HL-60/S4 treated with phorbol 12-myristate 13-acetate at 8.2 ng/mL for 4 days and 3 days (cell line): ENCODE data around the gene TBX4.

Experiments
- in situ Hi-C: fragments of 300-500 bp; cut with MboI; formaldehyde crosslinking; loops from 2 replicates; pipeline ENCODE4 v1.15.0; 2022; ENCODE audit warnings: low sequenced_read_pairs

TBX4 gene

DNA sequence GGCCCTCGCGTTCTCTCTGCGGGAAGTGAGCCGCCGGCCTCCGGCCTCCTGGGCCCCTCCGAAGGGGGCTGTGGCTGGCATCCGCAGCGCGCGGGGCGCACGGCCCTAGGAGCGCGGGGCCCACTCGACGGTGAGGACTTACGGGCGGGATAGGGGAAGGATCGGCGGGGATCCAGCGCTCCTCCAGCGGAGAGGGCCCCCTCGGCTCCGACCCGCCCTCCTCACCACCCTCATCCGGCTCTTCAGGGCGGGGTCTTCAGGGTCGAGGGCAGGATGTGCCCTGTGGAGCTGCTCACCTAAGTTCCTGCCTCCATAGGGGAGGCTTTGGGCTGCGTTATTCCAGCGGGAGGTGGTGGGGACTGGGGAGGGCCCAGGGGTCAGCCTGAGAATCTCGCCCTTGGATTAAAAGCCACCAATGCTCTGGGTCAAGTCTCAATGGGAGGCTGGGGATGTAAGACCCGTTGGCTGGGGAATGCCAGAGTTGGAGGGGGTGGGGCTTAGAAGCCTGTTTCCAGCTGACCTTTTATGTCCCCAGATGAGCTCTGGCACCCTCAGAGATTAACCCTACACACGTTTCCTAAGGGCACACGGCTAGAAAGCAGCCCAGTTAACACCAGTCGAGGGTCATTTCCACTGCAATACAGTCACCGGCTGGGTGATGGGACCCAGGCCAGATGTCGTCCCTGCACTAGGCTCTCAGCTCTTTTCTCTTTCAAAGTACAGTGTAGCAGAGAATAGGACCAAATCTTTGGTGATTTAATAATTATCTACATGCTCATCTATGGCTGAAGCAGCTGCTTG is 39.2 kb upstream of the TBX4 start:
- in situ Hi-C loops, result no loop called here

DNA sequence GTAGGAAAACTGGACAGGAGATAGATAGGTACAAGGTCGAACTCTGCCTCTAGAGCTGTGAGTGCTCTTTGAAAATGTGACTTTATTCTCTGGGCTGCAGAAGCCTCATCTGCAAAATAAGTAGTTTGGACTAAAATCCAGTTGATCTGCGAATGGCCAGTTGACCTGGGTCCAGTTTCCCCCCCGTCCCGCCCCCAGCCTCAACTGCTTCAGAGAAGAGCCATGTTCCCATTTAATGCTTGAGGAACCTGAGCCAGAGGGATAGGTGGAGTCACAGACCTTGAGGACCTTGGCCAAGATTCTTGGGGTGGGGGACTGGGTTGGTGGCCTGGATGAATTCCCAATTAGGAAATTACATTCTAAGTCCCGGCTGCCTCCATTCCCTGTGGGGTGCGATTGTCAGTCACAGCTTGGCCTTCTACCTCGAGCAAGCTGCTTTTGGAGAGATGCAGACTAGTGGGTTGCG is 38.5 kb upstream of the TBX4 start:
- in situ Hi-C loops, result no loop called here

DNA sequence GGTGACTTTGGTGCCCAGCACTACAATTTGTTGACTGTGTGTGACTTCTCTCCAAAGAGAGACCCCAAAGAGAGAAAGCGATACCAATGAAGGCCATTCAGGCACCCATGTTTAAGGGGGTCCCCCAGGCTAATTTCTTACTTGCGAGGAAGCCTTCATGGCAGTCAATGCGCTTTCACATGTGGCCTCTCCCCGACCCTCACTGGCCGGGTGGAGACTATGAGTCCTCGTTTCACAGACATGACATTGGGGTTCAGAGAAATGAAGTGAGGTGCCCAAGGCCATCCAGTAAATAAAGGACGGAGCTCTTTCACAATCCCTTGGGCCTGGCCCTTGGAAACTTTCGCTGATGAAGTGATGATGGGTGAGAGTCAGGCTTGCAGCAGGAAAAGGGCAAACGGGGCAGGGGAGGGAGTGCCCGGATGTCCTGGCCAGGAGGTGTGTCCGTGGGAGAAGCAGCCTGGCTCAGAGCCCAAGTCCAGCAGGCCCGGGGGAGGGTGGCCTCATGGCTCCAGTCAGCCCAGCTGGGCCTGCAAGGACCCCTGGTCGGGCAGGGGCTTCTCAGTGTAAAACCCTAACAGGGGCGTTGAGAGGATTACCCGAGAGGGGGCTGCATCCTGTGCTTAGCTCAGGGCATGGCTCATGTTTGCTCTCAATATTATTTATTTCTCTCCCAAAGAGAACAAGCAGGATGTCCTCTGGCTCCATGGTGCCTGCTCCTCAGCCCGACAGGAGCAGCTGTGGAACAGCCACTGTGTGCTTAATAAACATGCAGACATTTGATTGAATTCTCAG is 37.9 kb upstream of the TBX4 start:
- in situ Hi-C loops, result no loop called here

DNA sequence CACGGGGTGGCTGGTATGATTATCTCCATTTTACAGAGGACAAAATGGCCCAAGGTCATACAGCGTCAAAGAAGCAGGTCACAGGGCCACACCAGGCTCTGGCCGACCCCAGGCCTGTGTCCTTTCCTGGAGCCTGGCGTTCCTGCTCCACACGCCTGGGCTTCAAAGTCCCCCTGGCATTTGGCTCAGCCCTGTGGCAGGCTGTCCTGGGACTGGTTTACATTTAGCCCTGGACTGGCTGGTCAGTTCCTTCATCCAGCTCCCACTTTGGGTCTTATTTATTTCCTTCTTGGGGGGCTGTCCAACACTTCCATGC is 37.3 kb upstream of the TBX4 start:
- in situ Hi-C loops, result no loop called here

DNA sequence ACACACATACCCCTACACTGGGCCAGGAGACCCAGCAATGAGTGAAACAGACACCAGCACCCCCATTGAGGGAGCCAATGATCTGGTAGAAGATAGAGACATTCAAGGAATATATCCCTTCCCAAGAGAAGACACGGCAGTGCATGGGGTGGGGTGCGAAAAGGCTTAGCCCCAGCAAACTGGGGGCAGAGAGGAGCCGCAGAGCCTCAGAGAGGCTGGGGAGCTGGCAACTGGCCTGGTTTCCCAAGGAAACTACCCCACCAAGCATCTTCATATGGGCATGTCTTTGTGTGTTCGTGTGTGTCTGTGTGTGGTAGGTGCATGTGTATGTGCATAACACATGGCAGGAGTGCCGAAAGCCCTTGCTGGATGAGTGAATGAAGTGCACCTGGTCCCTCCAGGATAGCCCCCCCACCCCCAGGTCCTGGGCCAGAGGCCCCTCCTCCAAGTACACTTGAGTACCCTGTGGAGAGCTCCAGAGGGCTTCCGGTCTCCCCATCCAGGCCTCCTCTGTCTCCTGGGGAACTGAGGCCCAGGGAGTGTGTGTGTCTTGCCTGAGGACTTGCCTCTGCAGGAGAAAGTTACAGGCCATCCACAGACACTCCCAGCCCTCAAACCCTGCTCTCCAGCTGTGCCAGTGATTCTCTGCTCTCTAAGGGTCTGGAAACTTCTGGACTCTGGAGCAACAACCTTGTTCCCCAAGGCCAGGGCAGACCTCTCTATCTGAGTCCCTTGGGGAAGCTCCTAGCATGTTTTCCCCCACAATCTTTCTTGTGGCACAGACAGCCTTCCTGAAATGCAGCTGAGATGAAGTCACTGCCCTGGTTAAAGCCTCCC is 36.6 kb upstream of the TBX4 start:
- in situ Hi-C loops, result no loop called here

DNA sequence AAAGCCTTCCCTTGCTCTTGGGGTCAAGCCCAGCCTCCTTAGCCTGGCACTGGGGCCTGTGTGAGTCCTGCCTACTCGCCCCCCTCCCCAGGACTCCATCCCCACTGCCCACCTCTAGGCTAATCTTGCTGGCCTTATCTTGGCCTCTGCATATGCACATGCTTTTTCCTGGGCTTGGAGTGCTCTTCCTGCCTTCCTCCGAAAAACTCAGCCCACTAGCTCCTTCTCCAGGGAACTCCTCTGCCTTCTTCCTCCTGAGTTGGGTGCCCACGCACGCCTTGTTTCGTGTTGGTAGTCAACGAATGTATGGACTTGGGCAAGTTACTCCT is 36.0 kb upstream of the TBX4 start:
- in situ Hi-C loops, result no loop called here

DNA sequence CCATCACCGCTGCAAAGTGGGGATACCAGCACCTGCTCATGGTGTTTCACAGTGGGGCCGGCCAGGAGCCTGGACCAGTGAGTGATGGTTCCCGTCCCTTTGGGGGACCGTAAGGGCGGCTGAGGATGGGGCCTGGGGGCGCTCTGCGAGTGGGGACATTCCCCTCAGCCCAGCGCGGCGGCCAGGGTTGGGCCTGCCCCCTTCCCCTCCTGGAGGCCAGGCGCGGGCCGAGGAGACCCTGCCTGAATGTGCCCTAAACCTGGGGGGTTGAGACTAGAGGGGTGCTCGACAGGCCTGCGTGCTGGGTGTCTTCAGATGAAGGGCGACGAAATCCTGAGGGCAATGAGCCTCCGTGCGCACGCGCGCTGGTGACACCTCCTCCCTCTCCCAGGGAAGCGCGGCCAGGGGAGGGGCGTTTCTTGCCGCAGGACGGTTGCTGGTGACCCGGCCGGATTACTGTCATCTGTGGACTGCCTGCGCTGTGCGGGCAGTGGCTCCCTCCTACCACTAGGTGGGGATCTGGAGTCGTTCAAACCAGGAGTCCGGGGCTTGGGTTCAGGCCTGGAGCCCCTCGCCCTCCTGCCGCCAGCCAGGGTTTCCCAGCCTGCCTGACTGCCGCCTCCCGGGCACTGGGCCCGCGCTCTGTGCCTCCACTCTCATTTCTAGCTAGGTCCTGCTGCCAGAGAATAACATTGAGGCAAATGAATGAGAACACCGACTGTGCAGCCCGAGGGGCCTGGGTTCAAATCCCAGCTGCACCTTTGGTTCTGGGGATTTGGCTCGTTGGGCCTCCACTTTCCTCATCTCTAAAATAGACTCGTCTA is 35.5 kb upstream of the TBX4 start:
- in situ Hi-C loops, result no loop called here

DNA sequence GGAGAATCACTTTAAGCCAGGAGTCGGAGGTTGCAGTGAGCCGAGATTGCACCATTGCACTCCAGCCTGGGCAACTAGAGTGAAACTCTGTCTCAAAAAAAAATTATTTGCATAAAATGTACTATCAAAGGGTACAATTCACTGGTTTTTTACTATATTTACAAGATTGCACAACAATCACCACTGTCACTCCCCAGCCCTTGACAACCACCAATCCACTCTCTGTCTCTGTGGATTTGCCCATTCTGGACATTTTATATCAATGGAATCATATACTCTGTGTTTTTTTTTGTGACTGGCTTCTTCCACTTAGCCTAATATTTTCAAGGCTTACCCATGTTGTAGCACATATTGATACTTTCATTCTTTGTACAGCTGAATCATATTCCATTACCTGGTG is 33.8 kb upstream of the TBX4 start:
- in situ Hi-C loops, result no loop called here

DNA sequence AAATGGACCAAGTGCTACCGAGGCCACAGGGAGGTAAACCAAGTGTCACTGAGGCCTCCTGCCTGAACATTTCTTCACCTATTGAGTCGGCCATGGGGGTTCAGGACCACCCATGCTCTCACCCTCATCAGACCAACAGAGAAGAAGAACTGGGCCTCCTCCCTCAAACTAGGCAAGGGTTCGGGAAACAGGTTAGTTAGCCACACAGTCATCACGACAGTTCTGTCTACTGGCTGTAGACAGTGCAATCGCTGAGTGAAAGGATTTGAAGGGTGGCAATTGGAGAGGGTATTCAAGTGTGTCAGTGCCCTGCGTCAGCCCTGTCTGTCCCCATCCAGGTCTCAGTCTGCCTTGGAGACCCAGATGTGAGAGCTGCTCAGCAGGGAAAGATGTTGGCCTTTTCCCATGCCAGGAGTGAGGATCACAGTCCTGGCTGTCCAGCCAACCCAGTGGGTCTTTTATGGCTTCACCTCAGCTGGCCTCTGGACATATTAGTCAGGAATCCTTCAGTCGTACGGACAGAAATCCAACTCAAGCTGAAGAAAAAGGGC is 32.7 kb upstream of the TBX4 start:
- in situ Hi-C loops, result no loop called here

DNA sequence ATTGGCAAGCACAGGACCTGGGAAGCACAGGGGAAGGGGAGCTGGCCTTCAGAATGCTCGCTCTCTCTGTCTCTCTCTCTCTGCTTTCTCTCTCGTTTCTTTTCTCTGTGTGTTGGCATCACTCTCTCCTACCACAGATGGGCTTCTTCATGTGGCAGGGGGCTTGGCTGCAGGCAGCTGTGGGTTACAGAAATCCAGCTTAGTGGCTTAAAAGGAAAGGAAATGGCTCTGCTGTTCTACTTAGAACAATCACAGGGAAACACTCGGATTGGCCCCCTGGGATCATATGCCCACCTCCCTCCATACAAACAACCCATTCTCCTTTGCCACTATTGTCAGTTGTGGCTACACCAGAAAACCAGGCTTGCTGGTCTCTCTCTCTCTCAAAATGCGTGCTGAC is 32.2 kb upstream of the TBX4 start:
- in situ Hi-C loops, result no loop called here

DNA sequence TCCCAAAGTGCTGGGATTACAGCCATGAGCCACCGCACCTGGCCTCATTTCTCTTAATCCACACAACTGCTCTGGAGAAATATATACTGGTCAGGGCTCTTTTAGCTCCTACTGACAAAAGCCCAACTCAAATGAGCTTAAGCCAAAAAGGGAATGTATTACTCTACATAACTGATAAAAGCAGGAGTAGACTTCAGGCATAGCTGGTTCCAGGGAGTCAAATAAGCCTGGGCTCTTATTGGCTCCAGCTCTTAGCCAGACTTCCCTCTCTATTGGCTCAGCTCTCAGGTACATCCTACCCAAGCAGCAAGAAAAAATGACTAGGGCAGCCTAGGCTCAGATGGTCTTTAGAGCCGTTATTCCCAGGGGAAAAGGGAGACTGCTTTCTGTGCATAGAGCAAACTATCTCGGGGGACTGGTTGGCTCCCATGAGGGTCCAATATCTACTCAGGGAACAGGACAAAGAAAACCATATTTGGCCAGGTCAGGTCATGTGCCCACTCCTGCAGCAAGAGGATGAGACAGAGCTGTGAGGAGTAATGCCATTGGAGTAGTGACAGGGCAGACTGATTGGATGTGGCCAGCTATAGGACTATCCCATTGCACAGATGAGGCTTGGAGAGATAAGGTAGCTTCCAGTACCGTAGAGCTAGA is 31.4 kb upstream of the TBX4 start:
- in situ Hi-C loops, result no loop called here

DNA sequence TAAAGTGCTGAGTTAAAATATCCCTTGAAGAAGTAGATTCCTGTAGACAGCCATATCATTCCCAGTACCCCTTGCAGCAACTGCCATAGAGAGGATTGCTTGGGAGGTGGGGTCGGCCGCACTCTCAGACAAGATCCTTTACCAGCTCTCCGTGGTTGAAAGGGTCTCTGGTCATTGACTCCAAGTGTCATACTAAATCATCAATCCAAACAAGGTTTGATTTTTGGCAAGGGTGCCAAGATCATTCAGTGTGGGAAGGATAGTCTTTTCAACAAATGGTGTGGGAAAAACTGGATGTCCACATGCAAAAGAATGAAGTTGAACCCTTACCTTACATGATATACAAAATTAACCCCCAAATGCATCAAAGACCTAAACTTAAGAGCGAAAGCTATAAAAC is 30.8 kb upstream of the TBX4 start:
- in situ Hi-C loops, result no loop called here

DNA sequence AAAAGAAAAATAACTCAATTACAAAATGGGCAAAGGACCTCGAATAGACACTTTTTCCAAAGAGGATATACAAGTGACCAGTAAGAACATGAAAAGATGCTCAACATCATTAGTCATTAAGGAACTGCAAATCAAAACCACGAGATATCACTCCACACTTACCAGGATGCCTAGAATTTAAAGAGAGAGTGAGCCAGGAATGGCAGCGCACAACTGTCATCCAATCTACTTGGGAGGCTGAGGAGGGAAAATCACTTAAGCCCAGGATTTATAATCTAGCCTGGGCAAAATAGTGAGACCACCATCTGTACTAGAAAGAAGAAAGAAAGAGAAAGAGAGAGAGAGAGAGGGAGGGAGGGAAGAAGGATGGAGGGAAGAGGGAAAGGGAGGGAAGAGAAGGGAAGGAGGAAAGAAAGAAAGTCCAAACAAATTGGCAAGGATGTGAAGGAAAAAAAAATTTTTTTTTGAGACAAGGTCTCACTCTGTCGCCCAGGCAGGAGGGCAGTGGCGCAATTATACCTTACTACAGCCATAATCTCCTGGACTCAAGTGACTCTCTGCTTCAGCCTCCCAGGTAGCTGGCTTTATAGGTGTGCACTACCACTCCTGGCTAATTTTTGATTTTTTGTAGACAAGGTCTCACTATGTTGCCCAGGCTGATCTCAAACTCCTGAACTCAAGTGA is 30.0 kb upstream of the TBX4 start:
- in situ Hi-C loops, result no loop called here

DNA sequence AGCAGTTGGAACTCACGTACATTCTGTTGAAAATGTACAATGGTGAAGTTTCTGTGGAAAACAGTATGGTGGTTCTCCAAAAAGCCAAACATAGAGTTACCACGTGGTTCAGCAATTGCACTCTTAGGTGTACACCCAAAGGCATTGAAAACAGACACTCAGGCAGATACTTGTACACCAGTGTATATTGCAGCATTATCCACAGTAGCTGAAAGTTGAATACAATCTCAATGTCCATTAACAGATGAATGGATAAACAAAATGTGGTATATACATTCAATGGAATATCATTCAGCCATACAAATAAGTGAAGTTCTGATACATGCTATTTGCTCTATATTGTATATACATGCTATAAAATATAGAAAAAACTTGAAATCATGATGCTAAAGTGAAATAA is 29.4 kb upstream of the TBX4 start:
- in situ Hi-C loops, result no loop called here

DNA sequence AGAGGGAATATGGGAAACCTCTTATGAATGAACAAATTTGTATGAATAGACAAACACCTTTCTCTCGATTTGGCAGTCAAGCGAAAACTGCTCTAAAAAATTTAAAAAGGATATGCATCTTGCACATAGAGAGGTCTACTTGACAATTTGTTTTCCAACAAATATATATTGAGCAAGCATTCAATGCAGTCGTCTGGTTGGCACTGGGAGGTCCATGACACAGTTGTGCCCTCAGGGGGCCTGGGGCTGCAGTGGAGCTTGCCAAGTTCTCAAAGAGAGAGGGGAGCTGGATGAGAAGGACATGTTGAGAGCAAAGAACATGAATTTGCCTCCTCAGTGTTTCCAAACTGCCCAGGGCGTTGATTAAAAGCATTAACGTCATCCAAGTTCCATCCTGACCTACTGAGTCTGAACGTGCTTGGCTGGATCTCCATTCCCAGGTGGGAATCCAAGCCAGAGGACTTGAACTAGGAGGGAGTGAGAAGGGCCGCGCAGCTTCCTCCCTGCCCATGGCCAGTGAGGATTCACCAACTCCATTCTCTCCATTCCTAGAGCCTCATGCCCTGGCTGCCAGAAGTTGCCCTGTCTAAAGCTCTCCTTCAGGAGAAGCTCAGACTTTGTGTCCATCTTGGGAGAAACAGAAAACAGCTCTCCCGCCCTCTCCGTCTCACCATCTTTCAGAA is 28.1 kb upstream of the TBX4 start:
- in situ Hi-C loops, result no loop called here

DNA sequence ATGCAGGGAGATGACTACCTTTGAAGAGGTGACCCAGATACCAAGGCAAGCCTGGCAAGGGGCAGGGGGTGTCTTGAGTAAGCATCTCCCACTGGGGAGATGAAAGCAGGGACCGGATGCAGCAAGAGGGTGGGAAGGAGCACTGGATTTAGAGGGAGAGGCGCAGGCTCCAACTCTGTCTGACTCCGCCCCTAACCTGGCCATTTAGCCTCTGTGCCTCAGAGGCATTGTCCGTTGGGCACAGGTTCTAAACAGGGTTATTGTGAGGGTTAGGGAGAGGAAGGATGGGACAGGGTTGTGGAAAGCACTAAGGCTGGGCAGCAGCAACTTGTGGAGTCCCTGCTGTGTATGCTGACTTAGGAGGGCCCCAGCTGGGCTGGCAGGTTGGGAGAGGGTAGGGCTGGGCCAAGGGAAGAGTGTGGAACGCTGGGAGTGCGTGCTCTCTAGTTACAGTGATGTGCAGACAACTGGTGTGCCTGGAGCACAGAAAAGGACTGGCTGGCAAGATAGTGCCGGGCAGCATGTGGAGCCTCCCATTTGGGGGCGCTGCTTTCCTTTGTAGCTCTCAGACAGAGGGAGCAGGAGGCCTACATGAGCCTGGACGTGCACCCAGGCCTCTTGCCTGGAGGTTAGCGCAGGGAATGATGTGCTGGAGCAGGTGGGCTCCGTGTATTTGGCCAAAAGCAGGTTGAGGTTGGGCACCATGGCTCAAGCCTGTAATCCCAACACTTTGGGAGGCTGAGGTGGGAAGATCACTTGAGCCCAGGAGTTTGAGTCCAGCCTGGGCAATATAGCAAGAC is 26.3 kb upstream of the TBX4 start:
- in situ Hi-C loops, result no loop called here

DNA sequence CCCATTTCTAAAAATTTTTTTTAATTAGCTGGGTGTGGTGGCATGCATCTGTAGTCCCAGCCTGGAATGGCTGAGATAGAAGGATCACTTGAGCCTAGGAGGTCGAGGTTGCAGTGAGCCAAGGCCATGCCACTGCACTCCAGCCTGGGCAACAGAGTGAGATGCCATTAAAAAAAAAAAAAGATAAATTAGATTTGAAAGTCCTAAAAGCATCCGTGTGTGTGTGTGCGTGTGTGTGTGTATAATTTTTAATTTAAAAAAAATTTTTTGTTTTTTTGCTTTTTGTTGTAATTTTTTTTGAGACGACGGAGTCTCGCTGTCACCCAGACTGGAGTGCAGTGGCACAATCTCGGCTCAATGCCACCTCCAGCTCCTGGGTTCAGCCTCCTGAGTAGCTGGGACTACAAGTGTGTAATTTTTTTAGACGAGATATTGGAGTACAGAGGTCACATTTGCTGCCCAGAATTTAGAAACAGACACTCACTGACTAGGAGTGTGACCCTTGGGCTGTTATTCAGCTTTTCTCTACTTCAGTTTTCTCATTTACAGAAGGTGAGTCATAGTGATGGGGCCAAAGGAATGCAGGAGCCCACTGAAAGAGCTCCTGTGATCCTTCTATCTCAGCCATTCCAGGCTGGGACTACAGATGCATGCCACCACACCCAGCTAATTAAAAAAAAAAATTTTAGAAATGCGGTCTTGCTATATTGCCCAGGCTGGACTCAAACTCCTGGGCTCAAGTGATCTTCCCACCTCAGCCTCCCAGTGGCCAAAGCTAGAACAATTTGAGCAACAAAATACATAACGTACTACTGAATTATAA is 25.5 kb upstream of the TBX4 start:
- in situ Hi-C loops, result no loop called here
